T-helper 2 cell treated with Interferon-gamma antibody and Interleukin-4, amounts not matched to agents 5 μg/mL and 100 μg/mL, for 36 hours (primary cell): ENCODE measurements around the gene SLC6A3.
"Not testable (repeated sequence)": the region's sequence is repeated elsewhere in the genome, so short reads cannot be mapped to it uniquely, and the experiment has no call there.

Experiments used
- DNase-seq: peaks from one replicate; pipeline ENCODE4 v3.0.0; 2021; ENCODE audit warnings: low spot score
- H3K27ac Mint-ChIP-seq: one replicate; pipeline ENCODE4 v1.8.0; 2021; ENCODE audit warnings: mild to moderate bottlenecking, mixed read lengths
- H3K27me3 Mint-ChIP-seq: one replicate; pipeline ENCODE4 v1.8.0; 2021; ENCODE audit warnings: low read depth, mixed read lengths
- H3K36me3 Mint-ChIP-seq: one replicate; pipeline ENCODE4 v1.8.0; 2021; ENCODE audit warnings: low read depth, mixed read lengths
- H3K4me1 Mint-ChIP-seq: one replicate; pipeline ENCODE4 v1.8.0; 2021; ENCODE audit warnings: low read depth, mixed read lengths
- H3K4me3 Mint-ChIP-seq: one replicate; pipeline ENCODE4 v1.8.0; 2022; ENCODE audit warnings: mild to moderate bottlenecking, moderate library complexity, mixed read lengths
- H3K9me3 Mint-ChIP-seq: one replicate; pipeline ENCODE4 v1.8.0; 2021; ENCODE audit warnings: mixed read lengths

Gene SLC6A3

DNA sequence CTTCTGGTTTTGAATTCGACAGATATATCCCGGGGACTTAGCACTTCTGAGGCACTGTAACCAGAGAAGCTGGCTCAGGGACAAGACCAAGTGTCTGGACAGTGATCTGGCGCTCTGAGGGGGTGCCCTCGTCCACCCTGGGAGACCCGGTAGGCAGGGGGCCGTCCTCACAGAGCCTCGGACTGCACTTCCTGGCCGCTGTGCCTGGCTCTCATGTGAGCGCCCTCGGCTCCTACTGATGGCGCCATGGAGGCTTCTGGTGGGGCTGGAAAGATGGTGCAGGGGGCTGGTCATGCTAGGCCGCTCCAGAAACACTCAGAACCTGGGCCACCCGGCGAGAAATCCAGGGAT, 18.8 kb upstream of the SLC6A3 start:
- Mint-ChIP-seq H3K4me3 (no peak overlapping the region), H3K9me3 (peaks cover 9% of the 10 kb centered on the region), H3K27ac (no peak overlapping the region), H3K4me1 (no peaks in the 10 kb centered on the region), H3K27me3 (no peaks in the 10 kb centered on the region), H3K36me3 (peaks cover 57% of the 10 kb centered on the region)
- DNase-seq, result no peak

DNA sequence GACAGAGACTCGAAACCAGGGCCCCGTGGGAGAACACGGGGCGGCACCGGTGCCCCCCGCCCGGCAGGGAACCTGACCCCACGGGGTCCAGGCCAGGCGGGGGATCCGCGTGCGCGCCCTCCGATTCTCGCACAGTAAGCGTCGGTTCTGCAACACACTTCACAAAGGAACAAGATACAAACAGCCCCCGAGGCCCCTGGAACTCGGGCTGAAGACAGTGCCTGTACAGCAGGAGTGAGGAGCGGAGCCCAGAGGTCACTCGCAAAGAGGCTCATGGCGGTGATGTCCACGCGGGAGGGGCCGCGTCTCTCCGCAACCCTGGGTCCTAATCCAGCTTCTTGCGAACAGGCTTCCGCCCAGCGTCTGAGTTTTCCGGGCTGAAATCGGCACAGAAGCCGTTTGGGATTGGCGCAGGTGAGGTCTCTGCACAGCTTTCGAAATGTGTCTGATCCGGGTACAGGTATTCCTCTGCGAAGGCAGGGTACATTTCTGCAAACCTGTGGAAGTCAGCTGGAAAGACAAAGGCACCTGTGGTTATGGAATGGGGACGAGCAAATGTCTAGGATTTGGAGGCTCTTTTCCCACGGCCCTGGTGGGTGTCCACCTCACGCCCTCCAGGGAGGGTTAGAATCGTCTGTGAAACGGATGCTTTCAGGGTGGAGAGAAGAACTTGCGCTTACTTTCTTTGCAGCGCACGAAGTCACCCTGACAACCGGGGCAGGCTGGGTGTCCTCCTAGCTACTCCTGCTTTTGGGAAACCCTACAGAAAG, 18.3 kb upstream of the SLC6A3 start:
- Mint-ChIP-seq H3K27ac (no peak overlapping the region), H3K36me3 (peaks cover 58% of the 10 kb centered on the region), H3K4me3 (no peak overlapping the region), H3K27me3 (no peaks in the 10 kb centered on the region), H3K9me3 (peaks cover 10% of the 10 kb centered on the region), H3K4me1 (no peaks in the 10 kb centered on the region)
- no peak for DNase-seq

DNA sequence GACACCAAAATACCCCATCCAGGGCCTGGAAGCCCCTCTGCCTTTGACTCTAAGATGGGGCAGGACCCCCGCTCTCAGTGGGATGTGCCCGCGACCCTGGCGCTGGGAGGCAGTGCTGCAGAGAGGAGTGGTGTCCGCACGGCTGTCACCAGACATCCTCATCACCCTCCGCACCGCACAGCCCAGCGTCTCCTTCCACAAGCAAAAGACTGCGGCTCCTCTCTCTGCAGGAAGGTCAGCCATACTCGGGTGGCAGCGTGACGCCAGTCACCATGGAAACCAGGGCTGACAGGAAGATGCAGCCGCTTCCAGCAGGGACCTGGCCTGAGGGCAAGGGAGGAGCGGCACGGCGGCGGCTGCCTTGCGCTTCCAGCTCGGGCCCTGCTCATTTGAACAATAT, 17.1 kb upstream of the SLC6A3 start:
- H3K27me3 Mint-ChIP-seq, result no peaks in the 10 kb centered on the region
- peaks cover 56% of the 10 kb centered on the region for H3K36me3 Mint-ChIP-seq
- no peaks in the 10 kb centered on the region for H3K4me1 Mint-ChIP-seq
- no peak for DNase-seq
- no peak overlapping the region for H3K27ac Mint-ChIP-seq
- peaks cover 19% of the 10 kb centered on the region for H3K9me3 Mint-ChIP-seq
- H3K4me3 Mint-ChIP-seq, result no peak overlapping the region

DNA sequence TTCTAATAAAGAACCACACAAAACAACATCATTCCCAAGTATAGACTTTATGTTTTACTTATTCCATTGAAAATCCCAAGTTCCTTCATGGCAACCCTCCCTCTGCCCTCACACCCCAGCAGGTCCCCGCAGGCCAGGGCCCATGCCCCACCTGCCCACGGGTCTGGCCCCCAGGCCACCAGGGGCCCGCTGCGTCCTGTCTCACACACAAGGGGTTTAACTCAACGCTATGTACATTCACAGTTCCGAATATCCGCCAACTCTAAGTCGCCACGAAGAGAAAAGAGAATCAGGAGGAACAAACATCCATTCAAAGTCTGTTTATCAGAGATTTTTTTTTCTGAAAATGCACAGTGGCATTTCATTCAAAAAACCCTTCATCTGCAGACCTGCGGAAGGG, 16.2 kb upstream of the SLC6A3 start:
- Mint-ChIP-seq H3K9me3 (peaks cover 26% of the 10 kb centered on the region), H3K27me3 (no peaks in the 10 kb centered on the region), H3K36me3 (peaks cover 53% of the 10 kb centered on the region), H3K4me3 (no peak overlapping the region), H3K27ac (no peak overlapping the region), H3K4me1 (no peaks in the 10 kb centered on the region)
- DNase-seq, result no peak

DNA sequence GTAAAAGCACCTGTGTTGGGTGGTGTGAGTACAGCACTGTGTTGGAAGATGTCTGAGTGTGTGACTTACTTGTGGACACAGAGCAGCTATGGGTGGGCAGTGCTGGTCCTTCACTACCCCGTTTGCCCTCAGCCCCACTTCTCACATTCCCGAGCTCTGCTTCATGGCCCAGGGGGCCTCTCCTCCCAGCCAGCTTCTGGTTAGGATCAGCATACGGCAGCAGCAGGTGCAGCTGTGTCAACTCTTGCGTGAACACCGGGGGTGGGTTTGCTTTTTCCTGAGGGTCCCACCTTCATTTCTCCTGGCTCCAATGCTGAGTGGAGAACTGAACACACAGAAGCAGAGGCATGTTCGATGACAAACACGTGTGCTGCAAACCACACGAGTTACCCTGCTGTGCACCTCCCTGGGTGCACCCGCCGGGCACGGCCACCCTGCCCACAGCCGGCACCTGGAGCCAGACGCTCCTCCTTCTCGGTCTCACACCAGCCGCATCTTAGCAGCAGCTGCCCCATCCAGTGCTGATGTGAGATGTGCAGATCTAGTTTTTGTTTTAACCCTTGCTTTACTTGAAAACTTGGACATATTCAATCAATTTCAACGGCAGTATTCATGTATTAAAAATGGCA, 14.9 kb upstream of the SLC6A3 start:
- peaks cover 32% of the 10 kb centered on the region for H3K9me3 Mint-ChIP-seq
- H3K36me3 Mint-ChIP-seq, result peaks cover 45% of the 10 kb centered on the region
- no peaks in the 10 kb centered on the region for H3K4me1 Mint-ChIP-seq
- H3K27ac Mint-ChIP-seq, result no peak overlapping the region
- no peak for DNase-seq
- no peak overlapping the region for H3K4me3 Mint-ChIP-seq
- H3K27me3 Mint-ChIP-seq, result no peaks in the 10 kb centered on the region

DNA sequence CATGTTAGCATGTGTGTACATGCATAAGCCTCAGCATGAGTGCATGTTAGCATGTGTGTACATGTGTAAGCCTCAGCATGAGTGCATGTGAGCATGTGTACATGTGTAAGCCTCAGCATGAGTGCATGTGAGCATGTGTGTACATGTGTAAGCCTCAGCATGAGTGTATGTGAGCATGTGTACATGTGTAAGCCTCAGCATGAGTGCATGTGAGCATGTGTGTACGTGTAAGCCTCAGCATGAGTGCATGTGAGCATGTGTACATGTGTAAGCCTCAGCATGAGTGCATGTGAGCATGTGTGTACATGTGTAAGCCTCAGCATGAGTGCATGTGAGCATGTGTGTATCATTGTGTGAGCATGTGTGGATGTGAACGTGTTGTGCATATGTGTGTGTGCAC, 14.2 kb upstream of the SLC6A3 start:
- not testable (repeated sequence) for H3K27ac Mint-ChIP-seq, H3K27me3 Mint-ChIP-seq, H3K4me1 Mint-ChIP-seq, DNase-seq, H3K4me3 Mint-ChIP-seq
- Mint-ChIP-seq H3K9me3 (peaks cover 35% of the 10 kb centered on the region), H3K36me3 (peaks cover 37% of the 10 kb centered on the region)

DNA sequence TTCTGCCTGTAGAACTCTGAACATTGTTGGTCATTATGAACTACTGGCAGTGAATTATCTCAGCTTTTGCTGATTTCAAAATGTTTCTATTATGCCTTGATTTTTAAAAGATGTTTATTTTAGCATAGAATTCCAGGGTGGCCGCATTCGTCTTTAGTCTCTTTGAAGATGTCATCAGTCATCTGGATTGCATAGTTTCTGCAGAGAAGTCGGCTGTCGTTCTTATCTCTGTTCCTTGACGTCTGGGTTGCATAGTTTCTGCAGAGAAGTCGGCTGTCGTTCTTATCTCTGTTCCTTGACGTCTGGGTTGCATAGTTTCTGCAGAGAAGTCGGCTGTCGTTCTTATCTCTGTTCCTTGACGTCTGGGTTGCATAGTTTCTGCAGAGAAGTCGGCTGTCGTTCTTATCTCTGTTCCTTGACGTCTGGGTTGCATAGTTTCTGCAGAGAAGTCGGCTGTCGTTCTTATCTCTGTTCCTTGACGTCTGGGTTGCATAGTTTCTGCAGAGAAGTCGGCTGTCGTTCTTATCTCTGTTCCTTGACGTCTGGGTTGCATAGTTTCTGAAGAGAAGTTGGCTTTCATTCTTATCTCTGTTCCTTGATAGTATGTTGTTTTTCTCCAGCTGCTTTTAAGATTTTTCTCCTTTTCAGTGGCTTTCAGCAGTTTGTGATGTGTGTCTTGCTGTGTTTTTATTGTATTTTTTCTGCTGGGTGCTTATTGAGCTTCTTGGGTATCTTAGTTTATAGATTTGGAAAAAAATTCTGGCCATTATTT, 11.1 kb upstream of the SLC6A3 start:
- Mint-ChIP-seq H3K9me3 (peaks cover 49% of the 10 kb centered on the region), H3K36me3 (peaks cover 14% of the 10 kb centered on the region), H3K27me3 (peaks cover 12% of the 10 kb centered on the region)
- H3K4me3 Mint-ChIP-seq, DNase-seq, H3K27ac Mint-ChIP-seq, H3K4me1 Mint-ChIP-seq: not testable (repeated sequence)

DNA sequence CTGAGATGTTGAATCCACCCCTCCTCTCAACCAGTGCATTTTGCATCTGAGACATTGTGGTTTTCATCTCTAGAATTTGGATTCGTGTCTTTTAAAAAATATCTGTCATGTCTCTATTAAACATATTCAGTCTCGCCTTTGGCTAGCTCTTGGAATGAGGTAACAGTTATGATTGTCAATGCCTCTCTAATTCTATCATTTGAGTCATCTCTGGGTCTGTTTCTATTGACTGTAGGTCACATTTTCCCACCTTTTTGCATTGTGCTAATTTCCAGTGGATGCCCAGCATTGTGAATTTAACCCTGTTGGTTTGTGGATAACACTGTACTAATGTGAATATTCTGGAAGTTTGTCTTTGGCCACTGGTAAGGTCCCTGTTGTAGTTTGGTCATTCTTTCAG, 8.4 kb upstream of the SLC6A3 start:
- Mint-ChIP-seq H3K4me3 (no peak overlapping the region), H3K27ac (no peak overlapping the region), H3K9me3 (peaks cover 49% of the 10 kb centered on the region), H3K27me3 (peaks cover 31% of the 10 kb centered on the region), H3K4me1 (no peaks in the 10 kb centered on the region), H3K36me3 (peaks cover 4% of the 10 kb centered on the region)
- no peak for DNase-seq

DNA sequence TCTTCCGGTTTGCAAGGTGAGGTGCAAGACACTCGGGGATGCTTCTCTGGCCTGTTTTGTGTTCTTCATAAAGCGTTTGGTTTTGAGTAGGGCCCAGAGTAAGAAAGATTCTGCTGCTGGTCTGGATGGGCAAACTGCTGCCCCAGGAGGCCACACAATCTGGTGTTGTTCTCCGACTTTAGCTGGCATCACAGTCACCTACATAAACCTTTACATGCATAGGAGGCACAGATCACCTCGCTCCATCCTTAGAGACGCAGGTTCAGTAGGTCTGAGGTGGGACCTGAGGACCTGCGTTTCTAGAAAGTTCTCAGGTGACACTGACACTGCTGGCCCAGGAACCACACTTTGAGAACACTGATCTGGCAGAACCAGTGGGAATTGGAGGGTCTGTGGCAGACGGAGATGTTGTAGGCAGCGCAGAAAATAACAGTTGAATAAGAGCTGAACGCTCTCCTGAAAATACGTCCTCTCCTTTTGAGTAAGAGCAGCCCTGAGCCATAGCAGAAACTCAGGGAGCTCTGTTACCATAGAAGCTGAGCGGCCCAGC, 3.9 kb upstream of the SLC6A3 start:
- Mint-ChIP-seq H3K36me3 (no peaks in the 10 kb centered on the region), H3K27me3 (peaks cover 57% of the 10 kb centered on the region), H3K9me3 (peaks cover 13% of the 10 kb centered on the region), H3K27ac (no peak overlapping the region), H3K4me3 (no peak overlapping the region), H3K4me1 (no peaks in the 10 kb centered on the region)
- no peak for DNase-seq

DNA sequence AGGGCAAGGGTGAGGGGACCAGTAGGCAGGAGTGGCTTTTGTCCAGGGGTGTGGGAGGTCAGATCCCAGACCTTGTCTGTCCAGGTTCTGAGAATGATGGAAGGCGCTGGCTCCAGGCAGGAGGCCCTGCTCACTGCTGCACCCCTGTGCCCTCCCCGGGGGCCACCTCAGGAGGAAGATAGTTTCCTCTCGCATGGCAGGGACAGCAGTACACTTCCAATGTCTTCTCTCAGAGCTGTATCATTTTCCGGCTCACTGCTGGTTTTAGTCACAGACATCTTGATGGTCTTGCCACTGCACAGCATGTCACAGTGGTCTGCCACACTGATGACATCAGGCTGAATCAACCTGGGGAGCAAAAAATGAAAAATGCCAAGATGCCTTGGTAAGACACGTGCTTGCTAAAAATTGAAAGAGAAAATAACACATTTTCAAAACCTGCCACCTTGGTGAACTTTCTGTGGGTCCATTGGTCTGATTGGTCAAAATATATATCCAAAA, 3.3 kb upstream of the SLC6A3 start:
- Mint-ChIP-seq H3K36me3 (no peaks in the 10 kb centered on the region), H3K27ac (no peak overlapping the region), H3K27me3 (peaks cover 63% of the 10 kb centered on the region), H3K4me1 (no peaks in the 10 kb centered on the region), H3K9me3 (peaks cover 7% of the 10 kb centered on the region), H3K4me3 (no peak overlapping the region)
- no peak for DNase-seq

DNA sequence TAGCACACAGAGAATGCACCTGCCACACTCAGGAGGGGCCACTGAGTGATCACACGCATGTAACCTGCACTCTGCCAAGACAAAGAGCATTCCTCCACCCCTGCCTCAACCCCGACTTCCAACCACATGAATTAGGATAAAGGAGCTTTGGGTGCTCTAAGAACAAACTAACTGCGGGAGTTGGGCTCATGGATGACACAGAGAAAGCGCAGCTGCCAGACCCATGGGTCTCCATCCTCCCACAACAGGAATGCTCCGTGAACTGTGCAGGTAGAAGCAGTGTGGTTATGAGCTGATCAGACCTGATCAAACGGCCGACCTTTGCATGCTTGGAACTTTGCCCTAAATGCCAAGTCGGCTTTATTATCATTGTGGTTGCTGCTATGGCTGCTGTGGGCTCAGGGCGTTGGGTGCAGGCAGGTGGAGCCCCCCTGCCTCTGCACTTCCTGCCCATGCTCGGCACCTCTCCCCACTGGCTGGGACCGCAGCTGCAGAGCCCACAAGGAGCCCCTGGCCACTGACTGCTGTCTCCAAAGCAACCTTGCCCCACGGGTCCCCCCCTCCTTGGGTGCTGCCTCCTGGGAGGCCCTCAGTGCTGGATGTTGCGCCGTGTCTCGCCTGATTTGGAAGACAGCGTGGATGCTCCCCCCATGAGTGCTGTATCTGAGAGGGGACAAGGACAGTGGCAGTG, 2.6 kb upstream of the SLC6A3 start:
- no peaks in the 10 kb centered on the region for H3K9me3 Mint-ChIP-seq
- no peaks in the 10 kb centered on the region for H3K36me3 Mint-ChIP-seq
- peaks cover 64% of the 10 kb centered on the region for H3K27me3 Mint-ChIP-seq
- no peak overlapping the region for H3K27ac Mint-ChIP-seq
- H3K4me3 Mint-ChIP-seq, result no peak overlapping the region
- no peak for DNase-seq
- no peaks in the 10 kb centered on the region for H3K4me1 Mint-ChIP-seq

DNA sequence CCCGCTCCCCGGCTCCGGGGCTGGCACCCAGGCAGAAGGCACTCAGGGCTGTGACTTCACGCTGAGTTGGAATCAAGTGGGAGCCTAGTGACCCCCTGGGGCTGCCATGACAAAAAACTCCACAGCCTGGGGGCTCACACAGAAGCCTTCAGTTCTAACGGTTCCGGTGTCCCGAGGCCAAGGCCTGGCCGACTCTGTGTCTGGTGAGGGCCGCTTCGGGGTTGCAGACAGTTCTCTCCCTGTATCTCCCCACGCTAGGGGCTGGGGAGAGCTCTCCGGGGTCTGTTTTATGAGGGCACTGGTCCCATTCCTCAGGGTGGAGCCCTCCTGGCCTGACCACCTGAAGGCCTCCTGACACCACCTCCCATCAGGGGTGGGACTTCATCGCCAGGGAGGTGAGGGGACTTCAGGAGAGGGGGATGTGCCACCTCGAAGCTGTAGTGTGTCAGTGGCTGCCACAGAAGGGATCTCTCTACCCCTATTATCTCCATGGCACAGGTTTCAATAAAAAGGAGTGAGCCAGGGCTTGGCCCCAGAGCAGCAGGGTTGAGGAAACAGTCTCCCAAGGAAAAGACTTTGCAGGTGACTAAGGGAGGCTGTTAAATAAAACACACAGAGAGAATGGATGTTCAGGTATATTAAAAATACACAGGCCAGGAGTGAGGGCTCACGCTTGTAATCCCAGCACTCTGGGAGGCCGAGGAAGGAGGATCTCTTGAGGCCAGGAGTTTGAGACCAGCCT, 1.5 kb upstream of the SLC6A3 start:
- Mint-ChIP-seq H3K36me3 (no peaks in the 10 kb centered on the region), H3K9me3 (no peaks in the 10 kb centered on the region), H3K4me3 (no peak overlapping the region), H3K27ac (no peak overlapping the region), H3K4me1 (no peaks in the 10 kb centered on the region), H3K27me3 (peaks cover 61% of the 10 kb centered on the region)
- DNase-seq, result no peak
